Ishikawa (cell line): Measurements from ENCODE around the gene NEK11.
A peak's percentile ranks its signal among the peaks of the same experiment; 100 is the strongest.

Experiments used
- CEBPB ChIP-seq: IDR thresholded peaks from 2 replicates; pipeline ENCODE4 v1.6.1; 2012
- CREB1 ChIP-seq: IDR thresholded peaks from 2 replicates; pipeline ENCODE4 v1.6.1; 2012; ENCODE audit warnings: low read depth
- EGR1 ChIP-seq: IDR thresholded peaks from 2 replicates; pipeline ENCODE4 v1.6.1; 2012
- EP300 ChIP-seq: IDR thresholded peaks from 2 replicates; pipeline ENCODE4 v1.6.1; 2012; ENCODE audit warnings: borderline replicate concordance
- FOXM1 ChIP-seq: IDR thresholded peaks from 2 replicates; pipeline ENCODE4 v1.6.1; 2012; ENCODE audit warnings: low read depth, borderline replicate concordance
- NFIC ChIP-seq: IDR thresholded peaks from 2 replicates; pipeline ENCODE4 v1.6.1; 2012
- RAD21 ChIP-seq: IDR thresholded peaks from 2 replicates; pipeline ENCODE4 v1.6.1; 2012; ENCODE audit warnings: low read depth
- TAF1 ChIP-seq: IDR thresholded peaks from 2 replicates; pipeline ENCODE4 v1.6.1; 2012; ENCODE audit warnings: low read depth, mild to moderate bottlenecking
- TCF12 ChIP-seq: IDR thresholded peaks from 2 replicates; pipeline ENCODE4 v1.6.1; 2012; ENCODE audit warnings: low read depth
- TEAD4 ChIP-seq: IDR thresholded peaks from 2 replicates; pipeline ENCODE4 v1.6.1; 2012
- USF1 ChIP-seq: IDR thresholded peaks from 2 replicates; pipeline ENCODE4 v1.6.1; 2012
- YY1 ChIP-seq: IDR thresholded peaks from 2 replicates; pipeline ENCODE4 v1.6.1; 2012; ENCODE audit warnings: low read depth
- ZBTB7A ChIP-seq: IDR thresholded peaks from 2 replicates; pipeline ENCODE4 v1.6.1; 2012; ENCODE audit warnings: low read depth
- TF ChIP-seq, protein P1 (sequence below): IDR thresholded peaks from 2 replicates; pipeline ENCODE4 v1.6.1; 2012
- TF ChIP-seq, protein P2 (sequence below): IDR thresholded peaks from 2 replicates; pipeline ENCODE4 v1.6.1; 2012; ENCODE audit warnings: low read depth, mild to moderate bottlenecking

Gene NEK11

DNA sequence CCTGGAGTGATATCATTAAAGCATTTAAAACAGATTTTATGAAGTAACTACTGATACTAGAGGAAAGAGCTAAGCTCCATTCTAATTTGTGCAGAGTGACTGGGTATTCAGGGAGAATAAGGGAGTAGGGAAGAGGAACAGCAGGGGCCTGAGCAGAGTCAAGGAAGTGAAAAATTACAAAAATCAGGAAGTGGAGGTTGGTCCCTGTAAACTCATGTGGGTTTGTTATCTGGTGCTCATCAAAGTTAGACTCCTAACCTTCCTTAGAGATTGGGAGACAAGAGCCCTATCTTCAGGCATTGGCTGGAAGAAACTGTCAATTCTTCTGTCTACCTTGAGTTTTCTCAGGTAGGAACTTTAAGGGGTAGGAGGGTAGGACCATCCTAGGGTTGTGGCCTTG lies 82.5 kb downstream of the NEK11 start:
- TF ChIP-seq ZBTB7A (no peak), CREB1 (no peak), RAD21 (no peak), TAF1 (no peak), YY1 (no peak), FOXM1 (no peak), EGR1 (no peak), CEBPB (no peak), USF1 (no peak), NFIC (no peak), TCF12 (no peak), EP300 (no peak), TEAD4 (no peak)
- TF ChIP-seq, protein P1, sequence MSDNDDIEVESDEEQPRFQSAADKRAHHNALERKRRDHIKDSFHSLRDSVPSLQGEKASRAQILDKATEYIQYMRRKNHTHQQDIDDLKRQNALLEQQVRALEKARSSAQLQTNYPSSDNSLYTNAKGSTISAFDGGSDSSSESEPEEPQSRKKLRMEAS, result no peak
- TF ChIP-seq, protein P2, sequence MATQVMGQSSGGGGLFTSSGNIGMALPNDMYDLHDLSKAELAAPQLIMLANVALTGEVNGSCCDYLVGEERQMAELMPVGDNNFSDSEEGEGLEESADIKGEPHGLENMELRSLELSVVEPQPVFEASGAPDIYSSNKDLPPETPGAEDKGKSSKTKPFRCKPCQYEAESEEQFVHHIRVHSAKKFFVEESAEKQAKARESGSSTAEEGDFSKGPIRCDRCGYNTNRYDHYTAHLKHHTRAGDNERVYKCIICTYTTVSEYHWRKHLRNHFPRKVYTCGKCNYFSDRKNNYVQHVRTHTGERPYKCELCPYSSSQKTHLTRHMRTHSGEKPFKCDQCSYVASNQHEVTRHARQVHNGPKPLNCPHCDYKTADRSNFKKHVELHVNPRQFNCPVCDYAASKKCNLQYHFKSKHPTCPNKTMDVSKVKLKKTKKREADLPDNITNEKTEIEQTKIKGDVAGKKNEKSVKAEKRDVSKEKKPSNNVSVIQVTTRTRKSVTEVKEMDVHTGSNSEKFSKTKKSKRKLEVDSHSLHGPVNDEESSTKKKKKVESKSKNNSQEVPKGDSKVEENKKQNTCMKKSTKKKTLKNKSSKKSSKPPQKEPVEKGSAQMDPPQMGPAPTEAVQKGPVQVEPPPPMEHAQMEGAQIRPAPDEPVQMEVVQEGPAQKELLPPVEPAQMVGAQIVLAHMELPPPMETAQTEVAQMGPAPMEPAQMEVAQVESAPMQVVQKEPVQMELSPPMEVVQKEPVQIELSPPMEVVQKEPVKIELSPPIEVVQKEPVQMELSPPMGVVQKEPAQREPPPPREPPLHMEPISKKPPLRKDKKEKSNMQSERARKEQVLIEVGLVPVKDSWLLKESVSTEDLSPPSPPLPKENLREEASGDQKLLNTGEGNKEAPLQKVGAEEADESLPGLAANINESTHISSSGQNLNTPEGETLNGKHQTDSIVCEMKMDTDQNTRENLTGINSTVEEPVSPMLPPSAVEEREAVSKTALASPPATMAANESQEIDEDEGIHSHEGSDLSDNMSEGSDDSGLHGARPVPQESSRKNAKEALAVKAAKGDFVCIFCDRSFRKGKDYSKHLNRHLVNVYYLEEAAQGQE, result no peak

- TF ChIP-seq TEAD4, result peak; percentile 64; the same call in 1 of the 2 replicates
- no peak for TF ChIP-seq TCF12
These were observed 83.4 kb downstream of the NEK11 start for GRCh38 chr3:131110087-131110486.

DNA sequence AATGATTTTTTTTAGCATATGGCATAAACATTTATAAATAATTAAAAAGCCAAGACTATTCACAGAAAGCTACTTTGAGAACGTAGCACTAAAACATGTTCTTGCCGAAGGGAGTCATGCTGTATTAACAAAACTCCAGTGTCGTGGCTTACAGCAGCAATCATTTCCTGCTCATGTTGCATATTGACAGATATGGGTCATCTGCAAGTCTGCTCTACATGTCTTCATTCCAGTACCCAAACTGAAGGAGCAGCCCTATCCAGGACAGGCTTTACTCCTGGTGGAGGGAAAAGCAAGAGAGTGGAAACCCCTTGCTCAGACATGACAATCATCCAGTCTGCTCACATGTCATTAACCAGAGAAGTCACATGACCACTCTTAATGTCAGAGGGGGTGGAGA lies 87.6 kb downstream of the NEK11 start:
- TF ChIP-seq EGR1 (no peak), RAD21 (no peak), USF1 (no peak), TEAD4 (no peak), TCF12 (no peak), FOXM1 (no peak), TAF1 (no peak), CREB1 (no peak), CEBPB (no peak), YY1 (no peak), EP300 (no peak), NFIC (no peak), ZBTB7A (no peak)
- TF ChIP-seq, protein P2, result no peak
- TF ChIP-seq, protein P1, result no peak

DNA sequence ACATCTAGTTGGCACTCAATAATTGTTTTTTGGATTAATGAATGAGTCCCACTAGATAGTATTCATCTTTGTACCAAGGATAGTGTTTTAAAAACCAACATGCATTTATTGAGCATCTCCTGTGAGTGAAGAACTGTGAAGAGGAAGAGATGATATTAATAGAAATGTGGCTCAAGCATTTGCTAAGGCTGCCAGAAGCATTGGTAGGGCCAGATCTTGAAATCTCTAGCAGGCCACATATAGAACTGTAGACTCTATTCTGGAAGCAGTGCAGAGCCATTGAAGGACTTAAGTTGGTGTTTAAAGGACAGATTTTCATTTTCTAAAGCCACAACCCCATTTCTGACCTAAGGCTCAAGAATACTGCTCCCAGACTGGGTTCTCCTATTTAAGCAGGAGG lies 99.0 kb downstream of the NEK11 start:
- TF ChIP-seq, protein P2, result no peak
- no peak for TF ChIP-seq EP300
- TF ChIP-seq TEAD4, result no peak
- no peak for TF ChIP-seq CREB1
- no peak for TF ChIP-seq EGR1

DNA sequence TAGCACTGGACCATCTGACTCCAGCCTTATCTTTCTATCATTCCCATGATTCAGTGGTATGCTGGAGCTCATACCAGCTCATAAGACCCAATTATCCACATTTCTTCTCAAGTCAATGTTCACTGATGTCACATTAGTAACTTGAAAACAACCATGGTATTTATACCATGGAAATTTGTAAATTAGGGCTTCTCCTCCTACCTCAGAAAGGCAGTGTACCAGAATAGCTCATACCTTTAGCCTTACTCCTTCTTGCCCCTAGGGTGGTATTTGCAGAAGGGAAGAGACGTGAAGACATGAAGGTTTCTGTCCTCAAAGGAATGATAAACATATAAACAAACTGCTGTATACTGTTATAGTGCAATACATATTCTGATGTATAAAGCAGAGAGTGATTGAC lies 114.2 kb downstream of the NEK11 start:
- TF ChIP-seq NFIC (no peak), TEAD4 (no peak), ZBTB7A (no peak), YY1 (no peak), EP300 (no peak), CREB1 (no peak), RAD21 (no peak), FOXM1 (no peak), USF1 (no peak), TCF12 (no peak)
- TF ChIP-seq, protein P1, result no peak
